ENCODE measurements around the gene TMCO6. TPM values are rescaled to one million over a fixed set of nuclear protein-coding genes. Genes with fewer than 3 reads are reported as not detected.

Gene TMCO6
- total and polyA plus RNA-seq, 2 experiments from 2014 or later = 18.7 to 19.9 TPM

DNA sequence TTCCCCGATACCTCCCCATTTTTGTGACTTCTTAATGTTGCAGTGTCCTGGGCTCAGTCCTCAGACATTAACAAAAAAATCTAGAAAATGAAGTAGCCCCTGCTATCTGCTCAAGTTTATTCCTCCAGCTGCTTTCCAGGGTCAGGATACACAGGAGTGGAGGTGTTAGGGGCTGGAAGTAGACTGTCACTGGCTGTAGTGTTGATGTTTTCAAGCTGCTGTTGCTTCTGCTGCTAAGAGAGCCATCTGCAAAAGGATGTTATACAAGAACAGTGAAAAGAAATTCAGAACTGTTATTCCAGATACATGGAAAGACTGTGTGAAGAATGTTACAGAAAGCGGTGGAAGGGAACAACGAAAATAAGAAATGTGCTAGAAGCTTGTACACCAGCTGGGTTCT, 16.9 kb upstream of the TMCO6 start:
- peaks cover 5% of the 10 kb centered on the region; the same call in 2 of the 3 replicates for H3K36me3 Mint-ChIP-seq (ENCODE audit: low read depth)
- Histone ChIP-seq H3K4me2 (no peak overlapping the region), H4K20me1 (replicated peaks; ENCODE audit: insufficient read depth) (no peaks in the 10 kb centered on the region), H3K9me2 (ENCODE audit: insufficient read depth) (no peaks in the 10 kb centered on the region), H3K79me2 (replicated peaks; ENCODE audit: insufficient read depth) (no peaks in the 10 kb centered on the region), H3F3A (replicated peaks; ENCODE audit: low read depth) (no peaks in the 10 kb centered on the region), H3K36me3 (ENCODE audit: insufficient read depth) (peaks cover 2% of the 10 kb centered on the region; the same call in 1 of the 2 replicates), H3K27ac (ENCODE audit: low read depth) (no peak overlapping the region), H2AFZ (no peak overlapping the region), H3K4me1 (ENCODE audit: insufficient read depth) (no peaks in the 10 kb centered on the region), H3K4me3 (no peak overlapping the region), H3K27me3 (ENCODE audit: insufficient read depth) (no peaks in the 10 kb centered on the region)
- peaks cover 71% of the 10 kb centered on the region for H3K9me3 Mint-ChIP-seq
- H3K4me3 Mint-ChIP-seq = no peak overlapping the region
- no peak for TF ChIP-seq POLR2AphosphoS5 (IDR thresholded peaks at IDR 0.05; ENCODE audit: low read depth)
- TF ChIP-seq ZNF114 (CRISPR knock-in tag; IDR thresholded peaks at IDR 0.05) = no peak
- TF ChIP-seq, protein P1, sequence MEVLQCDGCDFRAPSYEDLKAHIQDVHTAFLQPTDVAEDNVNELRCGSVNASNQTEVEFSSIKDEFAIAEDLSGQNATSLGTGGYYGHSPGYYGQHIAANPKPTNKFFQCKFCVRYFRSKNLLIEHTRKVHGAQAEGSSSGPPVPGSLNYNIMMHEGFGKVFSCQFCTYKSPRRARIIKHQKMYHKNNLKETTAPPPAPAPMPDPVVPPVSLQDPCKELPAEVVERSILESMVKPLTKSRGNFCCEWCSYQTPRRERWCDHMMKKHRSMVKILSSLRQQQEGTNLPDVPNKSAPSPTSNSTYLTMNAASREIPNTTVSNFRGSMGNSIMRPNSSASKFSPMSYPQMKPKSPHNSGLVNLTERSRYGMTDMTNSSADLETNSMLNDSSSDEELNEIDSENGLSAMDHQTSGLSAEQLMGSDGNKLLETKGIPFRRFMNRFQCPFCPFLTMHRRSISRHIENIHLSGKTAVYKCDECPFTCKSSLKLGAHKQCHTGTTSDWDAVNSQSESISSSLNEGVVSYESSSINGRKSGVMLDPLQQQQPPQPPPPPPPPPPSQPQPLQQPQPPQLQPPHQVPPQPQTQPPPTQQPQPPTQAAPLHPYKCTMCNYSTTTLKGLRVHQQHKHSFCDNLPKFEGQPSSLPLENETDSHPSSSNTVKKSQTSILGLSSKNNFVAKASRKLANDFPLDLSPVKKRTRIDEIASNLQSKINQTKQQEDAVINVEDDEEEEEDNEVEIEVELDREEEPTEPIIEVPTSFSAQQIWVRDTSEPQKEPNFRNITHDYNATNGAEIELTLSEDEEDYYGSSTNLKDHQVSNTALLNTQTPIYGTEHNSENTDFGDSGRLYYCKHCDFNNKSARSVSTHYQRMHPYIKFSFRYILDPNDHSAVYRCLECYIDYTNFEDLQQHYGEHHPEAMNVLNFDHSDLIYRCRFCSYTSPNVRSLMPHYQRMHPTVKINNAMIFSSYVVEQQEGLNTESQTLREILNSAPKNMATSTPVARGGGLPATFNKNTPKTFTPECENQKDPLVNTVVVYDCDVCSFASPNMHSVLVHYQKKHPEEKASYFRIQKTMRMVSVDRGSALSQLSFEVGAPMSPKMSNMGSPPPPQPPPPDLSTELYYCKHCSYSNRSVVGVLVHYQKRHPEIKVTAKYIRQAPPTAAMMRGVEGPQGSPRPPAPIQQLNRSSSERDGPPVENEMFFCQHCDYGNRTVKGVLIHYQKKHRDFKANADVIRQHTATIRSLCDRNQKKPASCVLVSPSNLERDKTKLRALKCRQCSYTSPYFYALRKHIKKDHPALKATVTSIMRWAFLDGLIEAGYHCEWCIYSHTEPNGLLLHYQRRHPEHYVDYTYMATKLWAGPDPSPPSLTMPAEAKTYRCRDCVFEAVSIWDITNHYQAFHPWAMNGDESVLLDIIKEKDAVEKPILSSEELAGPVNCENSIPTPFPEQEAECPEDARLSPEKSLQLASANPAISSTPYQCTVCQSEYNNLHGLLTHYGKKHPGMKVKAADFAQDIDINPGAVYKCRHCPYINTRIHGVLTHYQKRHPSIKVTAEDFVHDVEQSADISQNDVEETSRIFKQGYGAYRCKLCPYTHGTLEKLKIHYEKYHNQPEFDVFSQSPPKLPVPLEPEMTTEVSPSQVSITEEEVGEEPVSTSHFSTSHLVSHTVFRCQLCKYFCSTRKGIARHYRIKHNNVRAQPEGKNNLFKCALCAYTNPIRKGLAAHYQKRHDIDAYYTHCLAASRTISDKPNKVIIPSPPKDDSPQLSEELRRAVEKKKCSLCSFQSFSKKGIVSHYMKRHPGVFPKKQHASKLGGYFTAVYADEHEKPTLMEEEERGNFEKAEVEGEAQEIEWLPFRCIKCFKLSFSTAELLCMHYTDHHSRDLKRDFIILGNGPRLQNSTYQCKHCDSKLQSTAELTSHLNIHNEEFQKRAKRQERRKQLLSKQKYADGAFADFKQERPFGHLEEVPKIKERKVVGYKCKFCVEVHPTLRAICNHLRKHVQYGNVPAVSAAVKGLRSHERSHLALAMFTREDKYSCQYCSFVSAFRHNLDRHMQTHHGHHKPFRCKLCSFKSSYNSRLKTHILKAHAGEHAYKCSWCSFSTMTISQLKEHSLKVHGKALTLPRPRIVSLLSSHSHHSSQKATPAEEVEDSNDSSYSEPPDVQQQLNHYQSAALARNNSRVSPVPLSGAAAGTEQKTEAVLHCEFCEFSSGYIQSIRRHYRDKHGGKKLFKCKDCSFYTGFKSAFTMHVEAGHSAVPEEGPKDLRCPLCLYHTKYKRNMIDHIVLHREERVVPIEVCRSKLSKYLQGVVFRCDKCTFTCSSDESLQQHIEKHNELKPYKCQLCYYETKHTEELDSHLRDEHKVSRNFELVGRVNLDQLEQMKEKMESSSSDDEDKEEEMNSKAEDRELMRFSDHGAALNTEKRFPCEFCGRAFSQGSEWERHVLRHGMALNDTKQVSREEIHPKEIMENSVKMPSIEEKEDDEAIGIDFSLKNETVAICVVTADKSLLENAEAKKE (CRISPR knock-in tag; IDR thresholded peaks at IDR 0.05) = no peak
- TF ChIP-seq, protein P2, sequence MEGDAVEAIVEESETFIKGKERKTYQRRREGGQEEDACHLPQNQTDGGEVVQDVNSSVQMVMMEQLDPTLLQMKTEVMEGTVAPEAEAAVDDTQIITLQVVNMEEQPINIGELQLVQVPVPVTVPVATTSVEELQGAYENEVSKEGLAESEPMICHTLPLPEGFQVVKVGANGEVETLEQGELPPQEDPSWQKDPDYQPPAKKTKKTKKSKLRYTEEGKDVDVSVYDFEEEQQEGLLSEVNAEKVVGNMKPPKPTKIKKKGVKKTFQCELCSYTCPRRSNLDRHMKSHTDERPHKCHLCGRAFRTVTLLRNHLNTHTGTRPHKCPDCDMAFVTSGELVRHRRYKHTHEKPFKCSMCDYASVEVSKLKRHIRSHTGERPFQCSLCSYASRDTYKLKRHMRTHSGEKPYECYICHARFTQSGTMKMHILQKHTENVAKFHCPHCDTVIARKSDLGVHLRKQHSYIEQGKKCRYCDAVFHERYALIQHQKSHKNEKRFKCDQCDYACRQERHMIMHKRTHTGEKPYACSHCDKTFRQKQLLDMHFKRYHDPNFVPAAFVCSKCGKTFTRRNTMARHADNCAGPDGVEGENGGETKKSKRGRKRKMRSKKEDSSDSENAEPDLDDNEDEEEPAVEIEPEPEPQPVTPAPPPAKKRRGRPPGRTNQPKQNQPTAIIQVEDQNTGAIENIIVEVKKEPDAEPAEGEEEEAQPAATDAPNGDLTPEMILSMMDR (conservative IDR thresholded peaks at IDR 0.05; ENCODE audit: low read depth in 2 of 2) = no peak
- no peak for TF ChIP-seq CREB1 (CRISPR knock-in tag; IDR thresholded peaks at IDR 0.05; ENCODE audit: low read depth)
- TF ChIP-seq, protein P3, sequence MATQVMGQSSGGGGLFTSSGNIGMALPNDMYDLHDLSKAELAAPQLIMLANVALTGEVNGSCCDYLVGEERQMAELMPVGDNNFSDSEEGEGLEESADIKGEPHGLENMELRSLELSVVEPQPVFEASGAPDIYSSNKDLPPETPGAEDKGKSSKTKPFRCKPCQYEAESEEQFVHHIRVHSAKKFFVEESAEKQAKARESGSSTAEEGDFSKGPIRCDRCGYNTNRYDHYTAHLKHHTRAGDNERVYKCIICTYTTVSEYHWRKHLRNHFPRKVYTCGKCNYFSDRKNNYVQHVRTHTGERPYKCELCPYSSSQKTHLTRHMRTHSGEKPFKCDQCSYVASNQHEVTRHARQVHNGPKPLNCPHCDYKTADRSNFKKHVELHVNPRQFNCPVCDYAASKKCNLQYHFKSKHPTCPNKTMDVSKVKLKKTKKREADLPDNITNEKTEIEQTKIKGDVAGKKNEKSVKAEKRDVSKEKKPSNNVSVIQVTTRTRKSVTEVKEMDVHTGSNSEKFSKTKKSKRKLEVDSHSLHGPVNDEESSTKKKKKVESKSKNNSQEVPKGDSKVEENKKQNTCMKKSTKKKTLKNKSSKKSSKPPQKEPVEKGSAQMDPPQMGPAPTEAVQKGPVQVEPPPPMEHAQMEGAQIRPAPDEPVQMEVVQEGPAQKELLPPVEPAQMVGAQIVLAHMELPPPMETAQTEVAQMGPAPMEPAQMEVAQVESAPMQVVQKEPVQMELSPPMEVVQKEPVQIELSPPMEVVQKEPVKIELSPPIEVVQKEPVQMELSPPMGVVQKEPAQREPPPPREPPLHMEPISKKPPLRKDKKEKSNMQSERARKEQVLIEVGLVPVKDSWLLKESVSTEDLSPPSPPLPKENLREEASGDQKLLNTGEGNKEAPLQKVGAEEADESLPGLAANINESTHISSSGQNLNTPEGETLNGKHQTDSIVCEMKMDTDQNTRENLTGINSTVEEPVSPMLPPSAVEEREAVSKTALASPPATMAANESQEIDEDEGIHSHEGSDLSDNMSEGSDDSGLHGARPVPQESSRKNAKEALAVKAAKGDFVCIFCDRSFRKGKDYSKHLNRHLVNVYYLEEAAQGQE (IDR thresholded peaks at IDR 0.05; ENCODE audit: unreplicated experiment) = no peak
- no peak for TF ChIP-seq NANOG (IDR thresholded peaks at IDR 0.05; ENCODE audit: borderline replicate concordance)
- TF ChIP-seq, protein P4, sequence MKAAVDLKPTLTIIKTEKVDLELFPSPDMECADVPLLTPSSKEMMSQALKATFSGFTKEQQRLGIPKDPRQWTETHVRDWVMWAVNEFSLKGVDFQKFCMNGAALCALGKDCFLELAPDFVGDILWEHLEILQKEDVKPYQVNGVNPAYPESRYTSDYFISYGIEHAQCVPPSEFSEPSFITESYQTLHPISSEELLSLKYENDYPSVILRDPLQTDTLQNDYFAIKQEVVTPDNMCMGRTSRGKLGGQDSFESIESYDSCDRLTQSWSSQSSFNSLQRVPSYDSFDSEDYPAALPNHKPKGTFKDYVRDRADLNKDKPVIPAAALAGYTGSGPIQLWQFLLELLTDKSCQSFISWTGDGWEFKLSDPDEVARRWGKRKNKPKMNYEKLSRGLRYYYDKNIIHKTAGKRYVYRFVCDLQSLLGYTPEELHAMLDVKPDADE (IDR thresholded peaks at IDR 0.05) = no peak
- no peak for TF ChIP-seq STAT1 (IDR thresholded peaks at IDR 0.05; ENCODE audit: unreplicated experiment)
- no peak for TF ChIP-seq ZNF331 (CRISPR knock-in tag; IDR thresholded peaks at IDR 0.05; ENCODE audit: low read depth)
- TF ChIP-seq EZH2 (IDR thresholded peaks at IDR 0.05; ENCODE audit: low read depth, unreplicated experiment) = no peak
- no peak for TF ChIP-seq EZH2phosphoT487 (IDR thresholded peaks at IDR 0.05; ENCODE audit: unreplicated experiment)
- no peak for DNase-seq (ENCODE audit: low spot score)
- H3K27me3 Mint-ChIP-seq (ENCODE audit: insufficient read depth, low read depth, poor library complexity) = peaks cover 5% of the 10 kb centered on the region
- H3K4me1 Mint-ChIP-seq = no peaks in the 10 kb centered on the region
- H3K27ac Mint-ChIP-seq = no peak overlapping the region
- ATAC-seq = no peak

Measured in GM23338 (cell line).